Fibroblast of villous mesenchyme (primary cell): ENCODE measurements around the gene SPNS3. TPM values are rescaled to one million over a fixed set of nuclear protein-coding genes. Genes with fewer than 3 reads are reported as not detected.

ENCODE experiments used
- DNase-seq: peaks from one replicate; pipeline ENCODE4 v3.0.0-alpha.2; 2010; ENCODE audit warnings: low read depth
- H3K4me3 ChIP-seq: 2 replicates; pipeline ENCODE4 v1.5.1; 2011; ENCODE audit warnings: low read depth, mild to moderate bottlenecking, low read length
- CTCF ChIP-seq: IDR thresholded peaks from 2 replicates; pipeline ENCODE4 v1.5.1; 2012; ENCODE audit warnings: low read depth, mild to moderate bottlenecking, low read length; ENCODE audit not compliant: insufficient read depth
- total RNA-seq: library from RNA; depleted of rRNA; stranded (reverse); fragments of >200 nt; gene quantifications from 2 replicates; pipeline ENCODE4 v1.2.3, GENCODE V29; 2012

SPNS3 gene
- total RNA-seq, 1 donor, result not detected

- no peak overlapping the region for H3K4me3 ChIP-seq
- DNase-seq, result no peak
- no peak for TF ChIP-seq CTCF
Measured at GRCh38 chr17:4395111-4395478, 38.6 kb upstream of the SPNS3 start.

- H3K4me3 ChIP-seq, result no peak overlapping the region
- DNase-seq, result no peak
- TF ChIP-seq CTCF, result no peak
Measured at GRCh38 chr17:4397840-4398239, 35.9 kb upstream of the SPNS3 start.

DNA sequence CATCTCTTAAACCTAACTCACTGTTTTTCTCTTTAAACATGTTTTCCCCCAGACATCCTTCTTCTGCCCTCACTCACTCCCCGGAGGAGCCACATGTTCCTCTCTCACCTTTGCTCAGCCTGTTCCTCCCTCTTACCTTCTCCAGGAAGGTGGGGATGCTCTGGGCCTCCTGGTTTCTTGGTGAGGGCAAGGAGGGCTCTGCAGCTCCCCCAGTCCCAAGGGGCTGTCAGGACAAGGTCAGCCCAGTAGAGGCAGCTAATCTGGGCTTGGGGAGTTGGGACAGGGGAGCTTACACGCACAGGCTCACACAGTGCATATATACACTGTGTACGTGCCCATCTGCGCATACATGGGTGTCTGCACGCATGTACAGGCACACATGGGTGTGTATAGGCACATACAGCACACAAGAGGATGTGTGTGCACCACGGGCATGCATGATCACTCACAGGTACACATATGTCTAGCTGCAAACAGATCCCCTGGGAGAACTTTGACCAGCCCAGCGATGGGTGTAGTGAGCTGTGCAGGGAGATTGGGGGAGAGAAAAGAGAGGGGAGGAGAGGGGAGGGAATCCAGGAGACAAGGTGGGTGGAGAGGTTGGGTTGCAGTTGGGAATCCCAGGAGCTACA is 28.6 kb upstream of the SPNS3 start:
- TF ChIP-seq CTCF, result no peak

GRCh38 chr17:4405699-4406098 is 28.0 kb upstream of the SPNS3 start:
- DNase-seq, result no peak
- no peak overlapping the region for H3K4me3 ChIP-seq
- TF ChIP-seq CTCF, result no peak

More for the DNA sequence above, 28.6 kb upstream of the SPNS3 start:
- no peak for DNase-seq
- no peak overlapping the region for H3K4me3 ChIP-seq

DNA sequence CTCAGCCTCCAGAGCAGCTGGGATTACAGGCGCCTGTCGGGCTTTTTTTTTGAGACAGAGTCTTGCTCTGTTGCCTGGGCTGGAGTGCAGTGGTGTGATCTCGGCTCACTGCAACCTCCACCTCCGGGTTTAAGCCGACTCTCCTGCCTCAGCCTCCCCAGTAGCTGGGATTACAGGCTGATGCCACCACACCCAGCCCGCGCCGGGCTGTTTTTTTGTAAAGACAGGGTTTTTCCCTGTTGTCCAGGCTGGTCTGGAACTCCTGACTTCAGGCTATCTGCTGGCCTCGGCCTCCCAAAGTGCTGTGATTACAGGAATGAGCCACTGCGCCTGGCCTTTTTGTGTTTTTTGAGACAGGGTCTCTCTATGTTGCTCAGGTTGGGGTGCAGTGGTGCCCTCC is 27.4 kb upstream of the SPNS3 start:
- no peak for DNase-seq
- H3K4me3 ChIP-seq, result no peak overlapping the region
- TF ChIP-seq CTCF, result no peak

DNA sequence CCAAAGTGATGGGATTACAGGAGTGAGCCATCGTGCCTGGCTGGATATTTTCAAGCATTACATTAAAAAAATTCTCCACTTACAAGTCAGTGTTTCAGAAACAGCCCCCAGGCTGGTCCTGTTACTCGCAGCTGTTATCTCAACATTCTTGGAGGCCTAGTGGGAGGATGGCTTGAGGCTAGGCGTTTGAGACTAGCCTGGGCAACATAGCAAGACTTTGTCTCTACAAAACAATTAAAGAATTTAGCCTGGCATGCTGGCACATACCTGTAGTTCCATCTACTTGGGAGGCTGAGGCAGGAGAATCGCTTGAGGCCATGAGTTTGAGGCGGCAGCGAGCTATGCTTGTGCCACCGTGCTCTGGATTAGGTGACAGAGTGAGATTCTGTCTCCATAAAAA is 26.5 kb upstream of the SPNS3 start:
- no peak for TF ChIP-seq CTCF
- no peak overlapping the region for H3K4me3 ChIP-seq
- DNase-seq, result no peak

DNA sequence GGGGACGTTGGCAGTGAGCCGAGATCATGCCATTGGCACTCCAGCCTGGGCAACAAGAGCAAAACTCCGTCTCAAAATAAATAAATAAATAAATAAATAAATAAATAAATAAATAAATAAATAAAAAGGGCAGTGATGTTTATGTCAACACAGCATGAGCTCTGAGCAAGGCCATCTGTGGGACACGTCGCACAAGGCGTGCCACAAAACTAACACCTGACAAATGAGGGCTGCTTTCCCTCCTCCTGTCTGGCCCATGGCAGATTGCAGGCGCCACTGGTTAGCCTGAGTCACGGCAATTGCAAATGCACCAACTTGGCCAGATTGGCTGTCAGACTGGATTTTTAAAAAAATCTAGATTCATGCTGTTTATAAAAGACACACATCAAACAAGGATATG is 25.9 kb upstream of the SPNS3 start:
- DNase-seq, result no peak
- no peak for TF ChIP-seq CTCF
- no peak overlapping the region for H3K4me3 ChIP-seq
